Measurements from ENCODE around the gene GNAI3.

The GNAI3 gene

DNA sequence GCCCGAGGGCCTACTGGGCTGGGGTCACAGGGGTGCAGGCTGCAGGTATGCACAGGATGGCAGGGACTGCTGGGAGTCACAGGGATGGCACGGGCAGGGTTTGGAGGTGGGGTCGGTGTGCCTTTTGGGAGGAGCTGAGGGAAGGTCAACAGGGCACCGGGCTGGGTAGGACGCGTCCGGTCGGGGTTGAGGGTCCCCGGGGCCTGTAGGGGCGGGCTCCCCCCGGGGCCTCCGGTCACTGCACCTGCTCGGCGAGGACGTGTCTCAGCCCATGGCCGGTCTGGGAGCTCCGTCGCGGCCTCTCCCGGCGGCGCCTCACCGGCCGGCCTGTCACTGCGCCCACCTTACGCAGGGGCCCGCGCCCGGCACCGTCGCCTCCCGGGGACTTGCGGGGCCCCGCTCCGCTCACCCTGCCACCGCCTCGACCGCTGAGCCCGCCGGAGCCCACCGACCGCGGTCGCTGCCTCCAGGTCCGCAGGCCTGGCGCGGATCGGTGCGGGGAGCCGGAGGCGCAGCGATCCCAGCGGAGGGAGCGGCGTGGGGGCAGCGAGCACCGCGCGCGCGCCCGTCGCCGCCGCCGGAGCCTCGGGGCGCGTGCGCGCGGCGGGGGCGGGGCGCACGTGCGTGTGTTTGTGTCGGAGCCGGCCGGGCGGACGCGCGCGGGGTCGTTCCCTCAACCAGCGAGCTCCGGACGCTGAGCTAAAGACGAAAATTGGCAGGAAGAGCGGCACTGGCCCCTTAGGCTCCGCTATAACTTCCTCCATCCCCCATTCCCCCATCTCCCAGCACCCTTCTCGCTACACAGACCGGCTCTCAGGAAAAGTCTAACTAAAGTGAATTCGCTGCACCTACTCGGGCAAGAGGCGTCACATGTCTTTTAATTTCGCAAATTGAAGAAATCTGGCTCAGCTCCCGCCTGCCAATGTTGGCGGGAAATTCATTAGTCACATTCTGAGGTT is 39.0 kb upstream of the GNAI3 start, which contains the start of gene AMIGO1:
TSS of gene AMIGO1 (minus strand) at position 552 of the 959 bp plus-strand sequence. CDS start 815 bp downstream, outside the sequence.
- H3K27me3 ChIP-seq (ENCODE audit: insufficient read depth, low read depth, severe bottlenecking): no peaks in the 10 kb centered on the region
- DNase-seq: peak; percentile 75
- H3K9me3 ChIP-seq (ENCODE audit: severe bottlenecking): no peaks in the 10 kb centered on the region
- TF ChIP-seq CTCF (IDR thresholded peaks at IDR 0.05; ENCODE audit: low read depth, low read length): no peak
- H3K4me3 ChIP-seq (ENCODE audit: low read depth, low read length): peak within 1 kb of the TSS; percentile 90
- H3K36me3 ChIP-seq: peaks cover 10% of the 10 kb centered on the region
- H3K27ac ChIP-seq: peak within 1 kb of the TSS; percentile 37

DNA sequence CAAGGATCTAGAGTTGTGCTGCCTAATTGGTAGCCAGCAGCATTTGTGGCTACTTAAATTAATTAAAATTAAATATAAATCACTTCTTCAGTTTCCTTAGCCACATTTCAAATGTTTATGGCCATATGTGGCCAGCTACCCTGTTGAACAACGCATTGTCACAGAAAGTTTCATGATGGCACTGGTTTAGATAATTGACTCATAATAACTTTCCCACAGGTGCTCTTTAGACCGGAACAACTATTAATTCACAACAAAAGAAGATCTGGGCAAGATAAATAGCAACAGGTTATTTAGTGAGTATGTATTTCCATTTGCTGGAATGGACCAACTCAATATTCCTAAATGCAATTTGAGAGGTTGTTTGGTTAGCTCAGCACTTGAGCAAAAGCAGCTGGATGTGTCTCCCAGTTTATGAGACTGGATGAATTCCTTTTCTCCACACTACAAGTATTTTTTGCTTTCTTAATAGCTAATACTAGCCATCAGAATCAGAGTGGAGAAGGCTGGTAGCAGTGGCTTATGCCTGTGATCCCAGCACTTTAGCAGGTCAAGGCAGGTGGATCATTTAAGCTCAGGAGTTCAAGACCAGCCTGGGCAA is 35.2 kb upstream of the GNAI3 start:
- DNase-seq: no peak
- TF ChIP-seq CTCF (IDR thresholded peaks at IDR 0.05; ENCODE audit: low read depth, low read length): no peak
- peaks cover under 1% of the 10 kb centered on the region; the same call in 1 of the 2 replicates for H3K36me3 ChIP-seq
- no peak overlapping the region for H3K4me3 ChIP-seq (ENCODE audit: low read depth, low read length)
- H3K9me3 ChIP-seq (ENCODE audit: severe bottlenecking): no peaks in the 10 kb centered on the region
- H3K27me3 ChIP-seq (ENCODE audit: insufficient read depth, low read depth, severe bottlenecking): no peaks in the 10 kb centered on the region
- H3K27ac ChIP-seq: no peak overlapping the region

DNA sequence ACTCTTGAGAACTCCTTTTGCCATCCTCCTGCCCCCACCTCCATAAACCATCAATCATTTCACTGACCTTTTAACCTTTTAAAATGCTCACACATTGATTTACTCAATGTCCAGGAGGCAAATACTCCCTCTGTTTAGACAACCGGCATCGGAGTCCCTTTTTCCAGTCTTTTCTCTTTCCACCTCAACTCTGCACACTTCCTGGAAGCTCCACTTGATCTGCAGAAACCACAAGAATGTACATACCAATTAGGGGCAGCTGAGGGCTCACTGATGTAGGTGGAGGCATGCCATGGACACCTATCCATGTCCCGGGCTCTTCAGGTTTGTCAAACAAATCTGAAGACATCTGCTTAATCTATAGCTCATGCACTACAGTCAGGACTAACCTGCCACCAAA is 33.6 kb upstream of the GNAI3 start:
- no peak for DNase-seq
- Histone ChIP-seq H3K27me3 (ENCODE audit: insufficient read depth, low read depth, severe bottlenecking) (no peaks in the 10 kb centered on the region), H3K9me3 (ENCODE audit: severe bottlenecking) (no peaks in the 10 kb centered on the region), H3K4me3 (ENCODE audit: low read depth, low read length) (no peak overlapping the region), H3K27ac (no peak overlapping the region), H3K36me3 (no peaks in the 10 kb centered on the region)
- no peak for TF ChIP-seq CTCF (IDR thresholded peaks at IDR 0.05; ENCODE audit: low read depth, low read length)

DNA sequence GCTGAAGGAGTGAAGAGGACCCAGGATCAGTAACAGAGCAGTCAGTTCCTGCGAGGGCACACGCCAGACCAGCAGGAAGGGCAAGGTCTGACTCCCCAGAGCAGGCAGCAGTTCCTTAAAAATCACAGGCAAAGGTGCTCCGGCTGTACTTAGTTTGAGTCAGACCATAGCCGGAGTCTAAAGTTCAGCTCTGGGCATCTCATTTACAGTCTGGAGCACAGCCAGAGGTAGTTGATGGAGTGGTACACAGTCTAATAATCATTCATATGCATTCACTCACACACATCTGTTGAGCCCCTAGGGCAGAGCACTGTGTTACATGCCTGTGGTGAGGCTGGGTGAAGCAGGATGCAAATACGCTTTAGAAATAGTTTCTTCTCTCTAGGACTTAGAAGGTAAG is 31.5 kb upstream of the GNAI3 start:
- Histone ChIP-seq H3K36me3 (no peaks in the 10 kb centered on the region), H3K27me3 (ENCODE audit: insufficient read depth, low read depth, severe bottlenecking) (no peaks in the 10 kb centered on the region), H3K4me3 (ENCODE audit: low read depth, low read length) (no peak overlapping the region), H3K9me3 (ENCODE audit: severe bottlenecking) (no peaks in the 10 kb centered on the region), H3K27ac (no peak overlapping the region)
- no peak for DNase-seq
- TF ChIP-seq CTCF (IDR thresholded peaks at IDR 0.05; ENCODE audit: low read depth, low read length): no peak

DNA sequence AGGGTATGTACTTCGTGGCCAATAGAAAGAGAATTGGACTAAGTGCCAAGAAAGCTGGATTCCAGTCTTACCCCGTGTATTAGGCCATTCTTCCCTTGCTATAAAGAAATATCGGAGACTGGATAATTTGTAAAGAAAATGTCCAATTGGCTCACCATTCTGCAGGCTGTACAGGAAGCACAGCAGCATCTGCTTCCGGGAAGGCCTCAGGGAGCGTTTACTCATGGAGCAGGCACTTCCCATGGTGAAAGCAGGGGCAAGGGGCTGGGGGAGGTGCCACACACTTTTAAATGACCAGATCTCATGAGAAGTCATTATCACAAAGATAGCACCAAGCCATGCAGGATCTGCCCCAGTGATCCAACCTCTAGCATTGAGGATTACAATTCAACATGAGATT is 31.1 kb upstream of the GNAI3 start:
- Histone ChIP-seq H3K9me3 (ENCODE audit: severe bottlenecking) (no peaks in the 10 kb centered on the region), H3K36me3 (no peaks in the 10 kb centered on the region), H3K4me3 (ENCODE audit: low read depth, low read length) (no peak overlapping the region), H3K27ac (no peak overlapping the region), H3K27me3 (ENCODE audit: insufficient read depth, low read depth, severe bottlenecking) (no peaks in the 10 kb centered on the region)
- no peak for DNase-seq
- TF ChIP-seq CTCF (IDR thresholded peaks at IDR 0.05; ENCODE audit: low read depth, low read length): no peak
